Fibroblast of villous mesenchyme (primary cell): ENCODE measurements around the gene RHEB. TPM values are rescaled to one million over a fixed set of nuclear protein-coding genes. Genes with fewer than 3 reads are reported as not detected.

Source experiments
- DNase-seq: peaks from one replicate; pipeline ENCODE4 v3.0.0-alpha.2; 2010; ENCODE audit warnings: low read depth
- H3K4me3 ChIP-seq: 2 replicates; pipeline ENCODE4 v1.5.1; 2011; ENCODE audit warnings: low read depth, mild to moderate bottlenecking, low read length
- CTCF ChIP-seq: IDR thresholded peaks from 2 replicates; pipeline ENCODE4 v1.5.1; 2012; ENCODE audit warnings: low read depth, mild to moderate bottlenecking, low read length; ENCODE audit not compliant: insufficient read depth
- total RNA-seq: library from RNA; depleted of rRNA; stranded (reverse); fragments of >200 nt; gene quantifications from 2 replicates; pipeline ENCODE4 v1.2.3, GENCODE V29; 2012

Gene RHEB
- total RNA-seq, 1 donor, result 79.5 TPM

- H3K4me3 ChIP-seq, result peak overlapping the region; percentile 36
- peak; percentile 66 for DNase-seq
- TF ChIP-seq CTCF, result peak; percentile 75
These were observed 71.1 kb downstream of the RHEB start for GRCh38 chr7:151448261-151449252.

GRCh38 chr7:151447901-151448260 lies 71.8 kb downstream of the RHEB start:
- DNase-seq, result no peak
- H3K4me3 ChIP-seq, result no peak overlapping the region
- TF ChIP-seq CTCF, result no peak

- no peak for DNase-seq
- no peak for TF ChIP-seq CTCF
These were observed 72.4 kb downstream of the RHEB start for GRCh38 chr7:151447312-151447711.

GRCh38 chr7:151446412-151446811 lies 73.3 kb downstream of the RHEB start:
- no peak for TF ChIP-seq CTCF
- no peak for DNase-seq
- no peak overlapping the region for H3K4me3 ChIP-seq

More at GRCh38 chr7:151447312-151447711, 72.4 kb downstream of the RHEB start:
- no peak overlapping the region for H3K4me3 ChIP-seq

GRCh38 chr7:151444632-151445031 lies 75.1 kb downstream of the RHEB start:
- no peak for TF ChIP-seq CTCF
- H3K4me3 ChIP-seq, result no peak overlapping the region
- no peak for DNase-seq

GRCh38 chr7:151442776-151443496 lies 76.8 kb downstream of the RHEB start:
- peak; percentile 94 for DNase-seq
- H3K4me3 ChIP-seq, result no peak overlapping the region
- TF ChIP-seq CTCF, result no peak
